Fibroblast of skin of scalp (primary cell): ENCODE results near the gene ST6GAL2. TPM values are rescaled to one million over a fixed set of nuclear protein-coding genes. Genes with fewer than 3 reads are reported as not detected.
A peak's percentile ranks its signal among the peaks of the same experiment; 100 is the strongest.

ENCODE experiments used
- DNase-seq: peaks from one replicate; pipeline ENCODE4 v3.0.0-alpha.2; 2013
- polyA plus RNA-seq, 2 experiments: library from polyadenylated mRNA; unstranded; fragments of 120-200 nt; gene quantifications; one replicate each; pipeline ENCODE4 v1.2.1, GENCODE V29; 2013; ENCODE audit not compliant: insufficient read length in 2 of 2

ST6GAL2 gene
- polyA plus RNA-seq (2013, experiment 1 of 2; ENCODE audit: insufficient read length): 13.0 TPM
- 15.6 TPM for polyA plus RNA-seq (2013, experiment 2 of 2; ENCODE audit: insufficient read length)

- peak; percentile 45 for DNase-seq
These were observed at the start of gene ST6GAL2 for GRCh38 chr2:106885971-106886915. TSS of gene ST6GAL2 (minus strand) at chr2:106886167. CDS start at chr2:106843977, 42,190 bp downstream.

- no peak for DNase-seq
These were observed 46.7 kb upstream of the ST6GAL2 start for GRCh38 chr2:106932644-106933043.

- DNase-seq: no peak
These were observed 45.9 kb upstream of the ST6GAL2 start for GRCh38 chr2:106931717-106932335.

- no peak for DNase-seq
These were observed 35.5 kb upstream of the ST6GAL2 start for GRCh38 chr2:106921451-106921850.

GRCh38 chr2:106919012-106919411 lies 33.0 kb upstream of the ST6GAL2 start:
- no peak for DNase-seq

- no peak for DNase-seq
These were observed 18.3 kb upstream of the ST6GAL2 start for GRCh38 chr2:106904242-106904641.

- DNase-seq: no peak
These were observed 14.0 kb upstream of the ST6GAL2 start for GRCh38 chr2:106899786-106900530.

GRCh38 chr2:106894545-106894944 lies 8.6 kb upstream of the ST6GAL2 start:
- no peak for DNase-seq

- DNase-seq: no peak
These were observed 6.1 kb upstream of the ST6GAL2 start for GRCh38 chr2:106892048-106892447.

- DNase-seq: no peak
These were observed 4.6 kb upstream of the ST6GAL2 start for GRCh38 chr2:106890606-106891005.

- DNase-seq: peak; percentile 49
These were observed 1.2 kb upstream of the ST6GAL2 start for GRCh38 chr2:106886916-106887758.

- peak; percentile 45 for DNase-seq
These were observed 638 bp downstream of the ST6GAL2 start for GRCh38 chr2:106885329-106885728.

GRCh38 chr2:106882673-106883072 lies 3.3 kb downstream of the ST6GAL2 start:
- peak; percentile 39 for DNase-seq

- DNase-seq: no peak
These were observed 7.8 kb downstream of the ST6GAL2 start for GRCh38 chr2:106878206-106878605.

- DNase-seq: peak; percentile 43
These were observed 9.3 kb downstream of the ST6GAL2 start for GRCh38 chr2:106876699-106877098.

- DNase-seq: no peak
These were observed 16.3 kb downstream of the ST6GAL2 start for GRCh38 chr2:106869512-106870275.

GRCh38 chr2:106868275-106868674 lies 17.7 kb downstream of the ST6GAL2 start:
- DNase-seq: no peak

GRCh38 chr2:106867196-106867953 lies 18.6 kb downstream of the ST6GAL2 start:
- DNase-seq: no peak

GRCh38 chr2:106866641-106867040 lies 19.3 kb downstream of the ST6GAL2 start:
- DNase-seq: peak; percentile 49

- no peak for DNase-seq
These were observed 21.9 kb downstream of the ST6GAL2 start for GRCh38 chr2:106864051-106864450.
